Anterior cingulate cortex (tissue), 58 donors: ENCODE data around the gene PPP6R1.

Experiments
- DNase-seq, 58 donors: peaks; one replicate each; lab custom pipeline; 2025; lab: John Stamatoyannopoulos, UW

PPP6R1 gene

GRCh38 chr19:55283548-55284377 is 24.9 kb upstream of the PPP6R1 start, which contains the start of gene BRSK1:
Gene BRSK1, plus strand, starts transcription at chr19:55283997. Its CDS starts 446 bp downstream, at chr19:55284443.
- peak; percentile 16 to 90 (median 76) for DNase-seq

GRCh38 chr19:55279770-55280643 is 21.2 kb upstream of the PPP6R1 start, which contains the start of gene HSPBP1:
Gene HSPBP1, minus strand, starts transcription at chr19:55280110. Its CDS starts 502 bp downstream, at chr19:55279608.
- peak; percentile 48 to 96 (median 88) for DNase-seq

GRCh38 chr19:55279340-55279739 is 20.5 kb upstream of the PPP6R1 start:
- no peak for DNase-seq

- DNase-seq, result no peak
Observed at GRCh38 chr19:55278391-55279135, 19.7 kb upstream of the PPP6R1 start.

- no peak for DNase-seq
Observed at GRCh38 chr19:55277494-55277893, 18.7 kb upstream of the PPP6R1 start.

GRCh38 chr19:55276720-55277430 is 18.1 kb upstream of the PPP6R1 start:
- no peak for DNase-seq

GRCh38 chr19:55275851-55276719 is 17.3 kb upstream of the PPP6R1 start:
- no peak for DNase-seq

GRCh38 chr19:55273978-55274707 is 15.3 kb upstream of the PPP6R1 start:
- no peak for DNase-seq

- DNase-seq, result peak in 1 of 58 donors; percentile 28
Observed at GRCh38 chr19:55272142-55272541, 13.3 kb upstream of the PPP6R1 start.

GRCh38 chr19:55270172-55270942 is 11.5 kb upstream of the PPP6R1 start:
- DNase-seq, result no peak

GRCh38 chr19:55269299-55269698 is 10.5 kb upstream of the PPP6R1 start:
- peak in 11 of 58 donors; percentile 14 to 58 (median 34) for DNase-seq

- DNase-seq, result no peak
Observed at GRCh38 chr19:55266840-55267239, 8.0 kb upstream of the PPP6R1 start.

GRCh38 chr19:55266404-55266803 is 7.6 kb upstream of the PPP6R1 start:
- DNase-seq, result no peak

- DNase-seq, result no peak
Observed at GRCh38 chr19:55265723-55266386, 7.0 kb upstream of the PPP6R1 start.

- DNase-seq, result no peak
Observed at GRCh38 chr19:55265173-55265572, 6.4 kb upstream of the PPP6R1 start.

- DNase-seq, result no peak
Observed at GRCh38 chr19:55264531-55264930, 5.7 kb upstream of the PPP6R1 start.

- DNase-seq, result no peak
Observed at GRCh38 chr19:55262359-55262758, 3.5 kb upstream of the PPP6R1 start.
